Fibroblast of peridontal ligament (primary cell): ENCODE measurements around the gene ZNF485.
"Not testable (repeated sequence)": the region's sequence is repeated elsewhere in the genome, so short reads cannot be mapped to it uniquely, and the experiment has no call there.

Experiments
- DNase-seq: peaks from one replicate; pipeline ENCODE4 v3.0.0-alpha.2; 2010; ENCODE audit errors: extremely low read depth

The ZNF485 gene

DNA sequence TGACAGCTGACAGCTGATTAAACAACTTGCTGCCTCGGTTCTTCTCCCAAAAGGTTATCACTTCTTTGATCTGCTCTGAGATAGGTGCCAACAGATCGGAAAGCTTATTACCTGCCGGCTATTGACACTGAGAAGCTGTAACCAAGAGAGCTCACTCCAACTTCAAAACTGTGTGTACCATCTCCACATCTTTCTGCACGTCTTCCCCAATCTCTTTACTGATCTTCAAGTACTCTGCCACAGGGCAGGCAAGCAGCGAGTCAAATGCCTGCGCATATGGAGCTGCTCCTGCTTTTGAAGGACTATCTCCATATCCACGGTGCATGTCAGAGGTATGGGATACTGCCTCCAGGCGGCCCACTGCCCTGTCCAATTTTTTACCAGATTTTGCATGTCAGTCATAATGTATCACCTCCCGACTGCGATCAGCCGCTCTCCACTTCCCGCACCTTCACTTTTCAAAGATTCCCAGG, 352 bp upstream of the ZNF485 start:
- DNase-seq, result no peak

DNA sequence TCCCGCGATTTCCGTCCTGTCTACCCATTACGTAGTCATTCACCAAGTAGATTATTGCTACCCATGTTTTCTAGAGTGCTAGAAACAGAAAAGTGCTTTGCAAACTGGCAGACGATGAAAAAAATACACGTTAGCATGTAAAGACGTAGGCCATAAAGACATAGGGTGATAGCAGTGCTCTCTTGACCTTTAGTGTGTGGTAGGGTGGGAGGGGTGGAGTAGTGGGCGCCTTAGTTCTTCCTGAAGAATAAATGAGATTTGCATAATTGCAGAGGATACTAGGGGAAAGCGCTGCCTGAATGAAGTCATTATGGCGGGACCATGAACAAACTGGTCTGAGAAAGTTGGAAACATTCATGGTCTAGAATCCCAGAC, 948 bp downstream of the ZNF485 start:
- no peak for DNase-seq

DNA sequence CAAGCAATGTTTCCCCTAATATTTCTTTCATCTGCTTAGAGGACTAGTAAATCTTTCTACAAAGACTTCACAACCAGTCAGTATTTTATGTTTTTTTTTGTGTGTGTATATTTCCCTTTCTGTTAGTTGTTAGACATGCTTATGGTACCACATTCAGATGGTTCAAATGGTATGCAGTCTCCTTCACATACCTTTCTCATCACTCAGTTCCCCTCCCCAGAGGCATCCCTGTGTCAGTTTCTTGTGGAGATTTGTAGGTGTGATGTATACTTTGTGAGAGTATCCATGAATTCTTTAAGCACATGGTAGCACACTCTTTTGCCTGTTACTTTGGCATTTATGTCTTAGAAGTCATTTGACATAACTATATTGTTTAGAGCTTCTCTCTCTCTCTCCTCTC, 4.4 kb downstream of the ZNF485 start:
- no peak for DNase-seq

DNA sequence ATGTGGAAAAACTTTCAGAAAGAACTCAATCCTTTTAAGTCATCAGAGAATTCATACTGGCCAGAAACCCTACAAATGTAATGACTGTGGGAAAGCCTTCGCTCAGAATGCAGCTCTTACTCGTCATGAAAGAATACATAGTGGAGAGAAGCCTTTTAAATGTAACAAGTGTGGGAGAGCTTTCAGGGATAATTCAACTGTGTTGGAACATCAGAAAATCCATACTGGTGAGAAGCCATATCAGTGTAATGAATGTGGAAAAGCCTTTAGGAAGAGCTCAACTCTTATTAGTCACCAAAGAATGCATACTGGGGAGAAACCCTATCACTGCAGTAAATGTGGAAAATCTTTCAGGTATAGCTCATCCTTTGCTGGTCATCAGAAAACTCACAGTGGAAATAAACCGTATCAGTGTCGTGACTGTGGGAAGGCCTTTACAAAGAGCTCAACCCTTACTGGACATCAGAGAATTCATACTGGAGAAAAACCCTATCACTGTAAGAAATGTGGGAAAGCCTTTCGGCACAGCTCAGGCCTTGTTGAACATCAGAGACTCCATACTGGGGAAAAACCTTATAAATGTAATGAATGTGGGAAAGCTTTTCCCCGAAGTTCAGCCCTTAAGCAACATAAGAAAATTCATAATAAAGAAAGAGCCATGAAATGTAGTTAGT, 10.6 kb downstream of the ZNF485 start:
- DNase-seq, result no peak

DNA sequence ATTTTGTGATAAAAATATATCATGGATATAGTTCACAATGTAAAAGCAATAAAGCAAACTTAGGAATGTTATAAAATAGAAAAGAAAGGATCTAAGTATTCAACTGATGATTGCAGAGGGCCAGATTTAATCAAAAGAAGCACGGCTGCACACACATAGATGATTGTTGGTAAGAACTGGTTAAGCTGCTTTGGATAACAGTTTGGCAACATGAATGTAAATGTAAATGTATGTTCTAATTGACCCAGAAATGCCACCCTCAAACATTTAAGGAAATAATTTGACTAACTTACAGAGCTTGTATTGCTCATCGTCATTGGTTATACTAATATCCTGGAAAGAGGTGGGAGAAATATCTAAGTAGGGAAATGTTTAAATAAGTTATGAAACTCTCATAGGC, 13.1 kb downstream of the ZNF485 start:
- DNase-seq, result no peak

DNA sequence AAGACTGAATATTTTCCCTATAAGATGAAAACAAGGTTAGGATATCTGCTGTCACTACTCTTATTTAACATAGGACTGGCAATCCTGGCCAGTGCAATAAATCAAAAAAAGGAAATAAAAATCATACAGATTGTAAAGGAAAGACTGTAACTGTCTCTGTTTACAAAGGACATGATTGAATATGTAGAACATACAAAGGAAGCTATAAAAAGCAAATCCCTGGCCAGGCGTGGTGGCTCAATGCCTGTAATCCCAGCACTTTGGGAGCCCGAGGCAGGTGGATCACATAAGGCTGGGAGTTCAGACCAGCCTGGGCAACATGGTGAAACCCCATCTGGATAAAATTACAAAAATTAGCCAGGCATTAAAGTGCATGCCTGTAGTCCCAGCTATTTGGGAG, 15.8 kb downstream of the ZNF485 start:
- DNase-seq, result no peak

DNA sequence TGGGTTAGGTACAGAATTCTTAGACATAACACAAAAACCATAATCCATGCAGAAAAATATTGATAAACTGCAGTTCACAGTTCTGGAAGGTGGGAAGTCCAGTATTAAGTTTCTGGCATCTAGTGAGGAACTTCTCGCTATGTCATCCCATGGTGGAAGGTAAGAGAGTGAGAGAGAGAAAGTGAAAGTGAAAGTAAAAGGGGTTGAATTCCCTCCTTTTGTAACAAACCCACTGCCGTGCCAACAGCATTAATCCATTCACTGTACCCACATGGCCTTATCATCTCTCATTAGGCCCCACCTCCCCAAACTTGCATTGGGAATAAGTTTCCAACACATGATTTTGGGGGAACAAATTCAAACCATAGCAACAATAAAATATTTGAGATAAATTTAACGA, 17.1 kb downstream of the ZNF485 start:
- peak; percentile 25 for DNase-seq

DNA sequence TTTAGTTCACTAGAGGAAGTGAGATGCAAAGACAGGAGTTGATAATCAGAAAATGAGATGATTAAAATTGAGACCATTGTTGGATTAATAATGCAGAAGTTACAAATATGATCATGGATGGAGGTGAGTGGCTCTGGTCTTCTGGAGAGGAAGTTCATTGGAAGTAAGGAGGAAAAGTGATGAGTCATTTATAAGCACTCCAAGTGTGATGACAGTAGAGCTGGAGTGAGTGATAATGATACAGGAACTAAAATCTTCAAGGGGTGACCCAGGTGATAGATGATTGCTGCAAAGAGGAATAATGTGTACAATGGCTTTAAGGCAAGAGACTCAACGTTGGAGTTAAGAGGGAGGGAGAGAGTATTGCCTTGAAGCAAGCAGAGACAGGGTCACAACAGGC, 21.7 kb downstream of the ZNF485 start:
- DNase-seq, result no peak

DNA sequence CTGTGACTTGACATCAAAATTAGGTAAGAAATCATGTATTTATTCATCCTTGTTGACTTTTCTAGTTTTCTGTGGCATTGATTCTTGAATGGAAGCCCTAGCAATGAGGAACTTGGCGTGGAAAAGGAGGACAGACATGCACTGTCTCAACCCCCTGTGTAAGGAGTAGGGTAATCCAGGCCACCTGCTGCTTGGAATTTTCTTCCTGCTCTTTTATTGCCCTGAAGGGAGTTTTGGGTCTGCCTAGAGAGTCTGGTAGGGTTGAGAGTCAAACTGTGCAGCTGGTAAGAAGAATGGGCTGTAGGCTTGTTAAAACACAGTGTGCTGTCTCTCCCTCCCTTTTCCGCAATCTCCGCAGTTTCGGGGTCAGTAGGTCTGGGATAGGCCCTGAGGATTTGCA, 22.7 kb downstream of the ZNF485 start:
- DNase-seq, result no peak

DNA sequence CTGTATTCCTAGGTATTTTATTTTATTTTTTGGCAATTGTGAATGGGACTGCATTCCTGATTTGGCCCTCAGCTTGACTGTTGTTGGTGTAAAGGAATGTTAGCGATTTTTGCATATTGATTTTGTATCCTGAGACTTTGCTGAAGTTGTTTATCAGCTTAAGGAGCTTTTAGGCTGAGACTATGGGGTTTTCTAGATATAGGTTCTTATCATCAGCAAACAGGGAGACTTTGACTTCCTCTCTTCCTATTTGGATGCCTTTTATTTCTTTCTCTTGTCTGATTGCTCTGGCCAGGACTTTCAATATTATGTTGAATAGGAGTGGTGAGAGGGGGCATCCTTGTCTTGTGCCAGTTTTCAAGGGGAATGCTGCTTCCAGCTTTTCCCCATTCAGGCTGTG, 29.6 kb downstream of the ZNF485 start:
- not testable (repeated sequence) for DNase-seq

DNA sequence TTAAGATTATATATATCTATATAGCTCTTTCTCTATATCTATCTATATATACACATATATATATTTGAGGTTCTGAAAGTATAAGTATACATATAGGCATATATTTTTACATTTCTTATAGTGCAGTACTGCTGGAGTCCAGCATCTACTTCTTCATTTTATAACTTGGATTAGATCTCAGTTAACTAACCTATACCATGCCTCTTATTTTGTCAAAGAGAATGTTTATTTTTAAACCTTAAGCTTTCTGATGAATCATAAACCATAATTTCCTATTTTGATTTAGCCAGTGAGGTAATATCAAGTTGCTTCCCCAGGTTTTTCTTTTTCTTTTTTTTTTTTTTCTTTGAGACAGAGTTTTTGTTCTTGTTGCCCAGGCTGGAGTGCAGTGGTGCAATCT, 34.4 kb downstream of the ZNF485 start:
- DNase-seq, result no peak

DNA sequence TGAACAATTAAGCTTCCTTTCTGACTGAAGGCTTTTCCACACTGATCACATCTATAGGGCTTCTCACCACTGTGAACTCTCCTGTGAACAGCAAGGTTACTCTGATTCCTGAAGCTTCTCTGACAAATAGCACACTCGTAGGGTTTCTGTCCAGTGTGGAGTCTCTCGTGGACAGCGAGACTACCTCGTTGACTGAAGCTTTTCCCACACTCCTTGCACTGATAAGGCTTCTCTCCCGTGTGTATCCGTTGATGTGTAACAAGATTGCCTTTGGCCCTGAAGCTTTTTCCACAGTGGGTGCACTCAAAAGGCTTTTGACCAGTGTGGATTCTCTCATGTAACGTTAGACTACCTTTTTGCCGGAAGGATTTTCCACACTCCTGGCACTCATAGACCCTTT, 38.0 kb downstream of the ZNF485 start:
- peak; percentile 20 for DNase-seq

DNA sequence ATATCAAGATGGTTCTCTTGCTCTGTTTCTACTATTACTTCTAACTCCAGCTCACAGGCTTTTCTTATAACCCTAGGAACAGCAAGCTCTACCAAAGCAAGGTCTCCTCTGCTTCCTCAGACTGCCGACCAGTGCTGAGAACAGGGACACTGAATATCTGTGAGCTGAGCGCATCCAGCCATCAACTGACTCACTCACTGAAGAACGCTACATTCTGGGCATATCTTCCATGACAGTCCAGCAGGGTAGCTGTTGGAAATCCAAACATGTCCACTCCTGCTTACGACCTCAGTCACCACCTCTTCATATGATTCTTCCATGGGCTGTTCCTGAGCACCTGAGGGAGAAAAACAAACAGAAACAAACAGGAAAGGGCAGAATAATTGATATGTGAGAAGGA, 39.6 kb downstream of the ZNF485 start:
- DNase-seq, result no peak

DNA sequence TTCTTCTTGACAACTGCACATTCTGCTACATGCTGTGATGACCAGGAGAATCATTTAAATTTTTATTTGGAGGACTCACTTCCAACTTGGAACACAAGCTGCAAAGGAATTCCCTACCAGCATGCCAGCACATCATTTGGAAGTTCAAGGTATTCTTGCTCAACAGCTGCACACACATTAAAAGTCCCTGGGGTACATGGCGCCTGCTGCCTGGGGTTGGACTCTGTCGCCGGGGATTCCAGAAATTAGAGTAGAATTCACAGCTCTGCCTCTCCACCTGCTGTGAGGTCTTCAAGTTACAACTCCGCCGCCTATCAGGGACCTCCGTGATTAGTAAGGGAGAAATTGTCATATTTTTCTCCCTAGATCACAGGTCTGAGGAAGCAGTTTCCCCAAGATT, 41.3 kb downstream of the ZNF485 start:
- DNase-seq, result no peak

DNA sequence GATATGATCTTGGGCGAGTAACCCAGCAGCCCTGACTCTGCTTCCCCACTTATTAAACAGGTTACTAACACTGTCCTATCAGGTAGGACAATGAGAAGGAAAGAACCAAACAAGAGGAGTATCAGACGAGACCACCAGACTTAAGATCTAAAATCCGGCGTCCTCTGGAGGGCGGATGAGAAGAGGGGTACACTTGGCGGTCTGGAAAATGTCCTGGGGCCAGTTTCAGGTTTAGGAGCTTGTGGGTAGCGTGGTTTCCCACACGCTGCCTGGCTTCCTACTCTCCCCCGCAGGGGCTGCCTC, 41.8 kb downstream of the ZNF485 start:
- DNase-seq, result peak; percentile 29

DNA sequence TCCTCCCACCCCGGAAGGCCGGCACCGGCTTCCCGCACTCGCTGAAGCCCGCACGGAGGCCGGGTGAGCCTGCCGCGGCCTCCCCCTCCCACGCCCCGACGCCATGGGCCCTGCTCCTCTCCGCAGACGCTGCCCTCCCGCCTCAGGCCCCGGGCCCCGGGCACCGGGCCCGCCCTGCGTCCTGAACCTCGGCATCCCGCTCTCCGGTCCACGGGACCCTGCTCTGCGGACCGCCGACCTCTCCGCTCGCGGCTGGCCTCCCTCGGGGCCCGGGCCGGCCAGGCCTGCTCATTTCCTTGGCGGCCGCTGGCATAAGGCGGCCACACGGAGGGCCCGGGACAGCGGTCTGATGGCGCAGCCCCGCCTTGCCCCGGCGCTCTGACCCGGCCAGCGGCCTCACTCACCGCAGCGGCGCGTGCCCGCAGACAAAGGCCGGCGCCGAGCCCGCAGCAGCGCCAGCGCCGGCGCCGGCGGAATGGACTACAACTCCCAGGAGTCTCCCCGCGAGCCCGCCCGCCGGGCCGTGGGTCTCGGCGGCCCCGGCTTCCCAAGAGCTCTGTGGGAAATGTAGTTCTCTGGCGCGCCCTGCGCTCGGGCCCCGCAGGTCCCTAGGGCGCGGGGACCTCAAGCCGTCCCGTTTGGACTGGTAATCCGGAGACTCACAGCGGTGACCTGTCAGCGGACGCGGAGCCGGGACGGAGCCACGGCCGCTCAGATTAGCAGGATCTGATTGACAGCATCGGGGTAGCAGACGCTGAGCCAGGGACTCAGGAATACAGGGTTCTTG, 42.4 kb downstream of the ZNF485 start, which contains the start of gene ZNF32:
Gene ZNF32 (minus strand): TSS at position 484 of the 787 bp plus-strand sequence. CDS start 2,748 bp downstream, outside the sequence.
- peak; percentile 80 for DNase-seq

DNA sequence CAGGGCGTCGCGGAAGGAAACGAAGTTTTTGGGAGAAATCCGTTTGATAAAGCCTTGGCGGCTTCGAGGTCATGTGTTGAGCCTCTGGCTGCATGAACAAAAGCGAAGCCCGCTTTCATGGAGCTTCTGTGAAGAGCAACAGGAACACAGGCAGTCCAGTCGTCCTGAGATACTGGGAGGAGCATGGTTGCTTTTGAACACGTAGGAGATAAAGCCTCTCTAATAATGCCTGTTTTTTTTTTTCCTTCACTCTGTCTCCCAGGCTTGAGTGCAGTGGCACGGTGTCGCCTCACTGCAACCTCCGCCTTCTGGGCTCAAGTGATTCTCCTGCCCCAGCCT, 42.9 kb downstream of the ZNF485 start:
- DNase-seq, result peak; percentile 54

DNA sequence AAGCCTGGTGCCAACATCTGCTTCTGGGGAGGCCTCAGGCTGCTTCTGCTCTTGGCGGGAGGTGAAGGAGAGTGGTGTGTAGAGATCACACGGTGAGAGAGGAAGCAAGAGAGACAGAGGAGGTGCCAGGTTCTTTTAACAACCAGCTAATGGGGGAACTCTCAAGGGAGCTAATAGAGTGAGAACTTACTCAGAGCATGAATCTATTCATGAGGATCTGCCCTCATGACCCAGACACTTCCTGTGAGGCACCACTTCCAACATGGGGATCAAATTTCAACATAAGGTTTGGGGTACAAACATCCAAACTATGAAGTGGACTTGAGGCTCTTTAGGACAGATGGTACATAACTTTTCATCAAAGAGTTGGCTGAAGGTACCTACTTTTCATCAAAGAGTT, 47.5 kb downstream of the ZNF485 start:
- DNase-seq, result no peak

DNA sequence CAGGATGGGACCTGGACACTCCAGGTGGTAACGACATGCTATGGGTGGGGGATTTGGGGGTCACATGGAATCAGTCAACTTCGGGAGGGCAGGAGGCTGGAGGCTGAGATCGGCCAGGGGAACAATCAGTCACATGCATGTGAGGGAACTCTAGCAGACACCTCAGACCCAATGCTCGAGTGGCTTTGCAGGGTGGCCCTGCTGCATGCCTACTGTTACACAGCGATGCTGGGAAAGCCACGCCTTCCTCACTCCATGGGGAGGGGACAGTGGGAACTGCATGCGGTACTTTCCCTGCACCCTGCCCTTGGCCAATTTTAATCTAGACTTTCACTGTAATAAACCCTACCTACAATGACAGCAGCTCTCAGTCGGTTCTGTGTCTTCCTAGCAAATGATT, 49.1 kb downstream of the ZNF485 start:
- DNase-seq, result no peak

DNA sequence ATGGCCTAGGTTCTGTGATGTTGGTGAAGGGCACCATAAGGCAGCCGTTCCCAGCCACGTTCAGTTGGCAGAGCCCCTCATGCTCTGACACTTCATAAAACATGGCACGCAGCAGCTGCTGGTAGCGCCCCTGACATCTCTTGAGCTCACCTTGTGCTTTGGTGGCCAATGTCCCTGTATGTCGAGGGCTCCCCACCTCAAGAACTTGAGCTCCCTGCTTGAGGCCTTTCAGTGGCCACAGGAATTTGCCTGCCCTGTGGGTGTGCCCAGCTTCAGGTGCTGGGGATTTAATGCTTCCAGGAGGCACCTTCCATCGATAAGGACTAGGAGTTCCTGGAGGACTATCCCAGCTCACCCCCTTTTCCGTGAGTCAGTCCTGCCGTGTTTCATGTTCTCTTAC, 52.0 kb downstream of the ZNF485 start:
- DNase-seq, result no peak

DNA sequence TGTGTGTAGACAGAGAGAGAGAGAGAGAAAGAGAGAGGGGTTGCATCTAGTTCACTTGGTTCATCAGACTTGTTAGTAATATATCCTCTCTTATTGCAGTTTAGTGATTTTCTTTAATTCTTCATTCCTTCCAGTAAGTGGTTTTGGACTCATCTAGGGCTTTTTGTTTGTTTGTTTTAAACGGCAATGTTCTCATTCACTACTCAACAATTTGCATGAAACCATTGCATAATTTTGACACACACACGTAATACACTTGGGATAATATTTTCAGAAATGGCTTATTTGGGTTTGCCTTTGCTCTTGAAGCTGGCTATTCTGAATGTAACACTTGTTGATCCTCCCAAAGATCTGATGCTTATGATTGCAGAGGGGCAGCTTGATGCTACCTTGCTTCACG, 58.8 kb downstream of the ZNF485 start:
- DNase-seq, result peak; percentile 32

DNA sequence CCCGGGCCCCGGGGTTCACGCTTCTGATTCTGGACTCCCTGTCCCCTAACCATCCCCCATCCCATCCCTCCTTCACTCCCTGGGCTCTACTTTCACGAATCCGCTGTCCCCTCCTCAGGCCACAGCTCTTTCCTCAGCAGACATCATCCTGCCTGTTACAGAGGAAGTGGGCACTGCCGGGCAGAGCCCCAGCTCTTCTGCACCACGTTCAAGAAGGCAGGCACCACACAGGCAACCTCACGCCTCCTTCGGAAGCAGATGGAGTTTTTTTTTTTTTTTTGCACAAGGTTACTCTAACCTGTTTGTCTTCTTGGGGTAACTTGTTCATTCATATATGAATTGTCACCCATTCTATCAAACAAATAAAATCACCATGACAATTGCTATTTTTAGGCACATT, 60.3 kb downstream of the ZNF485 start:
- DNase-seq, result no peak

DNA sequence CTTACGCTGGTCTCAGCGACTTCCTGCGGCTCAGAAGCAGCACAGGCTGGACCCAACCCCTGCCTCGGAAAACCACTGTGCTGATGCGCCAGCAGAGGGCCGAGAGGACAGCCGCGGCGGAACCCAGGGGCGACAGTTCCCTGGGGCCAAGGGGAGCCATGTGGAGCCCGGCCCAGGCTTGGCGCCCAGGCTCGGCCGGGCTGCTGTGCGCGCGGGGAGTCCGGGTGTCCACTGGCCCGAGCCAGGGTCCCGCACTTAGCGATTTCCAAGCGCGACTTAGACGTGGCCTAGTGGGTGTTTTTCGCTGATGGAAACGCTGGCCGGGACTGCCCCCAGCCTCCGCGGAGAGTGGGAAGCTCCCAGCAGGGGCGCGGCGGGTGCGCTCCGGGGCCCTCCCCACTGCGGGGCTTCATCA, 61.1 kb downstream of the ZNF485 start:
- DNase-seq, result no peak
